KOPT-K1 (cell line): ENCODE data around the gene CATSPER4.
"Not testable (repeated sequence)": the region's sequence is repeated elsewhere in the genome, so short reads cannot be mapped to it uniquely, and the experiment has no call there.

Experiments used
- H3K27ac ChIP-seq: fragments of 200-600 bp; sonication (generic); 2 replicates; pipeline ENCODE4 v1.5.1; 2016; ENCODE audit warnings: antibody characterized with exemption, mild to moderate bottlenecking, low read depth, low read length; ENCODE audit not compliant: poor library complexity, severe bottlenecking
- H3K36me3 ChIP-seq: fragments of 200-600 bp; sonication (generic); 2 replicates; pipeline ENCODE4 v1.5.1; 2017; ENCODE audit warnings: antibody characterized with exemption, mild to moderate bottlenecking, low read length, moderate library complexity; ENCODE audit not compliant: insufficient read depth
- H3K9me3 ChIP-seq: fragments of 200-600 bp; sonication (generic); 2 replicates; pipeline ENCODE4 v1.5.1; 2017; ENCODE audit warnings: antibody characterized with exemption, low read length, mild to moderate bottlenecking; ENCODE audit not compliant: insufficient read depth, poor library complexity, severe bottlenecking

CATSPER4 gene

DNA sequence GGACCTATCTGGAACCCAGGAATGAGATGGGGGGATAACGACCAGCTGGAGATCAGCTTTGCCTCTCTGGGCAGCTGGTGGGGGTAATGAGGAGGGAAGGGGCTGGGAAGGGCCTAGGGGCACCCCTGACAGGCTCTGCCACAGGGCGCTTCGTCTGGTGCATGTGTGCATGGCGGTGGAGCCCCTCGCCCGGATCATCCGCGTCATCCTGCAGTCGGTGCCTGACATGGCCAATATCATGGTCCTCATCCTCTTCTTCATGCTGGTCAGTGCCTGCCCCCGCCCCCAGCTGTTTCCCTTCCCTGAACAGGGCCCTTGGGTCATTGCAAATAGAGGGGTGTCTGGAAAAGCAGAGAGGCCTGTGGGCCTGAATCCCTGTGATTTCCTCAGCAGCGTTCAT lies 7.4 kb downstream of the CATSPER4 start:
- Histone ChIP-seq H3K9me3 (no peaks in the 10 kb centered on the region), H3K27ac (no peak overlapping the region), H3K36me3 (no peaks in the 10 kb centered on the region)

- Histone ChIP-seq H3K27ac (no peak overlapping the region), H3K9me3 (no peaks in the 10 kb centered on the region), H3K36me3 (no peaks in the 10 kb centered on the region)
These were observed 10.0 kb downstream of the CATSPER4 start for GRCh38 chr1:26200413-26200812.

DNA sequence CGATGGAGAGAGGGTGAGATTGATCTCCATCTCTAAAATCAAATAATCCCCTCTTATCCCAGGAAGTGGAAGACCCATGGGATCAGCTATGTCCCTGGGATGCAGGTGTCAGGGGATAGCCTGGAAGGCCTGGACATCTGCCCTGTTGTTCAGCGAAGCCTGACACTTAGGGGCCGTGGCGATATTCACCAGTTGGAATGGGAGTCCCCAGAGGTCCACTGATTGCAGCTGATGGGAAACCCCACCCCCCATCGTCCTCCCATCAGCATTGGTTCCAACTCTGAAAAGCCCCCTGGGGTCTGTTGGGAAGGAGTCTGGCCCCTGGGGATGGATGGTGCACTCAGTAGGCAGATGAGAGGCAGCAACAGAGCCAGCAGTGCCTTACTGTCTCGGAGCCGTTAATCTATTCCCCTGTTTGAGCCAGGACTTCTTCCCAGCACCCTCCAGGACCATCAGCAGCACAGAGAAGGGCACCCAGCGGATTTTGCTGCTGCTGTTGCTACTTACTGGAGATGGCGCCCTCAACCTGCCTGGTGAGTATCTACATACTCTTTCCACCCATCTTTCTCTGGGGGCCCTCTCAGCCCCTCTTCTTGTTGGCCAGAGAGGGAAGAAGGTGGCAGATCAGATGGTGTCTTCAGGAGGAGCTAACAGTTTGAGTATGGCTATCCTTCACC lies 13.4 kb downstream of the CATSPER4 start:
- Histone ChIP-seq H3K36me3 (no peaks in the 10 kb centered on the region), H3K9me3 (no peaks in the 10 kb centered on the region), H3K27ac (no peak overlapping the region)

DNA sequence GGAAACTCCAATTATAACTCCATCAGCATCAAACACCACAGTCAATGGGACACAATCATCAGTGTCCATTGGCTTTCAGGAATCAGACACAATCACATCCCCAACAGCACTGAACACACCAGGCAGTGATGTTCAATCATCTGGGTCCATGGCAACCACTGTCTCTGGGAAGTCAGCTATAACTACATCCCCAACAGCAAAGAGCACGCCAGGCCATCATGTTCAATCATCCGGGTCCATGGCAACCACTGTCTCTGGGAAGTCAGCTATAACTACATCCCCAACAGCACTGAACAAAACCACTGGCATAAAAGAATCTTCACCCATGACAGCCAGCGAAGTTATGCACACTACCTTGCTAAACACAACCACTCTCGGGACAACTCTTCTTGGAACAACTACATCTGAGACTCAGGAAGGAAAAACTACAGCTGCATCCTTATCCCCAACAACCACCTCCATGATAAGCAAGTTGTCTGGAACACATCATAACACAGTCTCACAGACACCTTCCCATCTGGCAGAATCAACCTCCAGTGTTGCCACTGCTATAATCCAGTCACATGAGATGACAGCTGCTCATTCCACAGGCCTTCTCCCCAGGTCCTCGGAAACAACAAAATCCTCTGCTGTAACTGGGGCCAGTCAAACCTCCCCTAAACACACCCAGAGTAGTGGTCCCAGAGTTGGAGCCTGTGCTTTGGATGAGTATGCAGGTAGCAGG lies 19.9 kb downstream of the CATSPER4 start:
- H3K27ac ChIP-seq: no peak overlapping the region
- H3K9me3 ChIP-seq: no peaks in the 10 kb centered on the region
- no peaks in the 10 kb centered on the region for H3K36me3 ChIP-seq

GRCh38 chr1:26212726-26213125 lies 22.3 kb downstream of the CATSPER4 start:
- no peaks in the 10 kb centered on the region for H3K36me3 ChIP-seq
- no peak overlapping the region for H3K27ac ChIP-seq

DNA sequence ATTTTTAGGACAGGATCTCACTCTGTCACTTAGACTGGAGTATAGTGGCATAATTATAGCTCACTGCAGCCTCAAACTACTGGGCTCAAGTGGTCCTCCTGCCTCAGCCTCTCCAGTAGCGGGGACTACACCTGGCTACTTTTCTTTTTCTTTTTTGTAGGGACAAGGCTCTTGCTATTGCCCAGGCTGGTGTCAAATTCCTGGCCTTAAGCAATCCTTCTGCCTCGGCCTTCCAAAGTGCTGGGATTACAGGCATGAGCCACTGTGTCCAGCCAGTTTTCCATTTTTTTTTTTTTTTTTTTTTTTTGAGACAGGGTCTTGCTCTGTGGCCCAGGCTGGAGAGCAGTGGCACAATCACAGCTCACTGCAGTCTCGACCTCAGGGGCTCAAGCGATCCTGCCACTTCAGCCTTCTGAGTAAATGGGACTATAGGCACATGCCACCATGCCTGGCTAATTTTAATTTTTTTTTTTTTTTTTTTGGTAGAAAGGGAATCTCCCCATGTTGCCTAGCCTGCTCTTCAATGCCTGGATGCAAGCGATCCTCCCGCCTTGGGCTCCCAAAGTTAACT lies 23.0 kb downstream of the CATSPER4 start:
- Histone ChIP-seq H3K9me3 (no peaks in the 10 kb centered on the region), H3K27ac (no peak overlapping the region), H3K36me3 (no peaks in the 10 kb centered on the region)

More at GRCh38 chr1:26212726-26213125, 22.3 kb downstream of the CATSPER4 start:
- H3K9me3 ChIP-seq: no peaks in the 10 kb centered on the region

GRCh38 chr1:26215246-26215645 lies 24.8 kb downstream of the CATSPER4 start:
- Histone ChIP-seq H3K36me3 (no peaks in the 10 kb centered on the region), H3K27ac (no peak overlapping the region), H3K9me3 (no peaks in the 10 kb centered on the region)

DNA sequence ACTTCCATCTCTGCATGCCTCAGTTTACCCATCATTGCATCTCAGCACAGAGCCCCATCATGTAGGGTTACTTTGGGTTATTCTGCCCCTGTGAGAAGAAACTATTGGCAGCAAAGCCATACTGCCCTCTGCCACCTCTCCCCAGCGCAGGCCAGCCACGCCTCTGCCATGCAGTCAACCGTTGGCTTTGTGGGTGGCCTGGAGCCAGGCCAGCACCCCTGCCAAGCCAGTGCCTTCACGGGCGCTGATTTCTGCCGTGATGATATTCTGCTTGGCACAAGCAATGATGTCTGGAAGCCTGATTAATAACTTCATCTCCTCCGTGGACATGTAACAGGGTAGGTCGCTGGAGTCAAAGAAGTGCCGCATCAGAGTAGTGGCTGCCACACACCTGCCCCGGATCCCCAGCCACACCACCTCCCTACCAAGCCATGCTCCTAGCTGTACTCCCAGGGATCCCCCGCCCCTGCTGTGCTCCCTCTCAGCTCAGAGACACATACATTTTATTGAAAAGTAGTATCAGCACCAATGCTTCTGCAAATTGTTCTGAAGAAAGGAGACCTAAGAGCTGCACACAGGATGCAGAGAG lies 28.6 kb downstream of the CATSPER4 start:
- H3K36me3 ChIP-seq: no peaks in the 10 kb centered on the region
- H3K27ac ChIP-seq: no peak overlapping the region
- H3K9me3 ChIP-seq: no peaks in the 10 kb centered on the region

DNA sequence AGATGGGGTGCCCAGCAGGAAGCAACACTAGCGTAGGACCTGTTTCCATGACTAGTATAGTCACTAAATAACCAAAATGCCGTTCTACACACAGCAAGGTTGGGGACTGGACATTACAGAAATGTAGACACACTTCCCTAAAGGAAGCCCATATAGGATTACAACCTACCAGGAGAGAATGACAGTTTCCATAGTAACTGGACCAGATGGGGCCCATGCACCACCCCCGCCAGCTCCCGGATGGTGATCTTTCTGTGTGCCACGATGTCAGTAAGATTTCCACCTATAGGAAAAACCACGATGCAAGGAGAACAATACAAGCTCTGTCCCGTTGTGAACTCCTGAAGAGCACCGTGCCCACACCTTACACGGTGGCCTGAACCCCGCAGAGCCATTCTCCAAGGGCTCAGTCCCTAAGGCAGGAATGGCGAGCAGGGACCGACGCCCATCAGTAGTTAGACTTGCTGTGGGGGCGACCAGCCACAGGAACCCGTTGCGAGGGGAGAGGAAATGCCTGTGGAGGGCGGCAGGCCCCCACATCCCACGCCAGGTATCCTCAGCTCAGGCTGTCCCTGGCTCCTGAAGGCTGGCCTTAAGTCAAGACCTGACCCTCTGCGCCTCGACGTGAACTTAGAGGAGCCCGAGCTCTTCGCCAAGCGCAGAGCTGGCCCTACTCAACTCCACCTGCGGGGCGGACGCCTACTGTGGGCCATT lies 30.0 kb downstream of the CATSPER4 start:
- Histone ChIP-seq H3K27ac (no peak overlapping the region), H3K36me3 (no peaks in the 10 kb centered on the region), H3K9me3 (no peaks in the 10 kb centered on the region)

DNA sequence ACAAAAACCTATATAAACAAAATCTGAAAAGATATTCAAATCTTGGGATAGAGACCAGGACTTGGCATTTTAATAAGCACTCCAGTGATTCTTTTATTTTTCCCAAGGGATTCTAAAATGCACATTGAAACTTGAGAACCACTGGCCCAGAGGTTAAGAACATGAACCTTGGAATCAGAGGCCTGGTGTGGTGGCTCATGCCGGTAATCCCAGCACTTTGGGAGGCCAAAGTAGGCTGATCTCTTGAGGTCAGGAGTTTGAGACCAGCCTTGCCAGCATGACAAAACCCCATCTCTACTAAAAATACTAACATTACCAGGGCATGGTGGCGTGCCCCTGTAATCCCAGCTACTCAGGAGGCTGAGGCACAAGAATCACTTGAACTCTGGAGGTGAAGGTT lies 30.7 kb downstream of the CATSPER4 start:
- H3K36me3 ChIP-seq: no peaks in the 10 kb centered on the region
- H3K9me3 ChIP-seq: no peaks in the 10 kb centered on the region
- H3K27ac ChIP-seq: no peak overlapping the region

- Histone ChIP-seq H3K9me3 (no peaks in the 10 kb centered on the region), H3K27ac (no peak overlapping the region), H3K36me3 (no peaks in the 10 kb centered on the region)
These were observed 34.2 kb downstream of the CATSPER4 start for GRCh38 chr1:26224606-26225005.

DNA sequence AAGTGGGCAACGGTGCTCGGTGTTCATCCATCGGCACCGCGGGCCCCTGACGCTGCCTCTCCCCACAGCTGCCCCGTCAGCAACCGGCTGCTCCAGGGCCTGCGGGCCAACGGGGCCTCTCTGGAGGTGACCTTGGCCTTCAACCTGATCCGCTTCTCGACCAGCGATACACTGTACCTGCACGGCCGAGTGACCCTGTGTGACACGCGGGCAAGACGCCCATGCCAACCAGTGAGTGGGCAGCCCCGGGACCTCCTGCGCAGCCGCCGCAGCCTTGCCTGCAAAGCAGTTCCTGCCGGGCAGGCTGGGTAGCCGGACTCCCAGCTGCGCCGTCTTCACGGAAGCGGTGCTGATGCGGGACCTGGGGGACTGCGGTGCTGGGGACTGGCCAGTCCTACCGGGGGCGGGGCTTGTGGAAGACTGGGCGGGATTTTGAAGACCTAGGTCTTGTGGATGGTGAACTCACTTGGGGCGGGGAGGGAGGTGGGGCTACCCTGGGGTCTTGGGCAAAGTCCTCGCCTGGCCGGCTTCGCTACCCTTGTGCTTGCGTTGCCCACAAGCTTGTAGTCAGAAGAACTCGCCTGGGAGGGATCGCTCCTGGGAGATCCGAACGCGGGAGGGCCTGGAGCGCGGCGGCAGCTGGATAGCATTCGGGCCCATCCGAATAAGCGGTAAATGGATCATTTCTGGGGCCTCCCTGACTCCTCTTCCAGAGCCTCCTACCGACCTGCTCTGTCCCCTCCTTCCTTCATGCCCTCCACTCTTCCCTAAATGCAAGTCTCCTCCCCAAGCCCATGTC lies 34.8 kb downstream of the CATSPER4 start:
- H3K9me3 ChIP-seq: no peaks in the 10 kb centered on the region
- H3K27ac ChIP-seq: no peak overlapping the region
- H3K36me3 ChIP-seq: no peaks in the 10 kb centered on the region

- not testable (repeated sequence) for H3K36me3 ChIP-seq, H3K27ac ChIP-seq, H3K9me3 ChIP-seq
These were observed 40.3 kb downstream of the CATSPER4 start for GRCh38 chr1:26230682-26231081.

- Histone ChIP-seq H3K9me3 (no peaks in the 10 kb centered on the region), H3K27ac (peak within 1 kb of the TSS; percentile 90), H3K36me3 (peaks cover 25% of the 10 kb centered on the region)
These were observed 43.7 kb downstream of the CATSPER4 start, which contains the start of gene CEP85 for GRCh38 chr1:26233903-26234643. Gene CEP85, plus strand, starts transcription at chr1:26234200. Its CDS starts 5,584 bp downstream, at chr1:26239784.
